ENCODE data around the gene TEKT4. TPM values are rescaled to one million over a fixed set of nuclear protein-coding genes. Genes with fewer than 3 reads are reported as not detected.
A peak's percentile ranks its signal among the peaks of the same experiment; 100 is the strongest.
"Not testable (repeated sequence)": the region's sequence is repeated elsewhere in the genome, so short reads cannot be mapped to it uniquely, and the experiment has no call there.

TEKT4 gene, protein sequence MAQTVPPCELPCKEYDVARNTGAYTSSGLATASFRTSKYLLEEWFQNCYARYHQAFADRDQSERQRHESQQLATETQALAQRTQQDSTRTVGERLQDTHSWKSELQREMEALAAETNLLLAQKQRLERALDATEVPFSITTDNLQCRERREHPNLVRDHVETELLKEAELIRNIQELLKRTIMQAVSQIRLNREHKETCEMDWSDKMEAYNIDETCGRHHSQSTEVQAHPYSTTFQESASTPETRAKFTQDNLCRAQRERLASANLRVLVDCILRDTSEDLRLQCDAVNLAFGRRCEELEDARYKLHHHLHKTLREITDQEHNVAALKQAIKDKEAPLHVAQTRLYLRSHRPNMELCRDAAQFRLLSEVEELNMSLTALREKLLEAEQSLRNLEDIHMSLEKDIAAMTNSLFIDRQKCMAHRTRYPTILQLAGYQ
- total RNA-seq = not detected

GRCh38 chr2:94871226-94872087 lies at the start of gene TEKT4:
TSS of gene TEKT4 (plus strand) at chr2:94871430. CDS start at chr2:94871580, 150 bp downstream.
- H3K4me3 ChIP-seq (ENCODE audit: low read depth, poor library complexity, severe bottlenecking) = no peak within 1 kb of the TSS
- no peak for DNase-seq (ENCODE audit: low spot score in 2 of 2)
- intact Hi-C loops (cut with DNase I; ENCODE audit: low total_unique reads) = no loop called here
- 57 to 74% methylated on average over 33 to 45 of the region's 59 CpGs for WGBS, 2 donors
- TF ChIP-seq, protein P1, sequence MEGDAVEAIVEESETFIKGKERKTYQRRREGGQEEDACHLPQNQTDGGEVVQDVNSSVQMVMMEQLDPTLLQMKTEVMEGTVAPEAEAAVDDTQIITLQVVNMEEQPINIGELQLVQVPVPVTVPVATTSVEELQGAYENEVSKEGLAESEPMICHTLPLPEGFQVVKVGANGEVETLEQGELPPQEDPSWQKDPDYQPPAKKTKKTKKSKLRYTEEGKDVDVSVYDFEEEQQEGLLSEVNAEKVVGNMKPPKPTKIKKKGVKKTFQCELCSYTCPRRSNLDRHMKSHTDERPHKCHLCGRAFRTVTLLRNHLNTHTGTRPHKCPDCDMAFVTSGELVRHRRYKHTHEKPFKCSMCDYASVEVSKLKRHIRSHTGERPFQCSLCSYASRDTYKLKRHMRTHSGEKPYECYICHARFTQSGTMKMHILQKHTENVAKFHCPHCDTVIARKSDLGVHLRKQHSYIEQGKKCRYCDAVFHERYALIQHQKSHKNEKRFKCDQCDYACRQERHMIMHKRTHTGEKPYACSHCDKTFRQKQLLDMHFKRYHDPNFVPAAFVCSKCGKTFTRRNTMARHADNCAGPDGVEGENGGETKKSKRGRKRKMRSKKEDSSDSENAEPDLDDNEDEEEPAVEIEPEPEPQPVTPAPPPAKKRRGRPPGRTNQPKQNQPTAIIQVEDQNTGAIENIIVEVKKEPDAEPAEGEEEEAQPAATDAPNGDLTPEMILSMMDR (IDR thresholded peaks at IDR 0.05) = no peak
- TF ChIP-seq POLR2A (IDR thresholded peaks at IDR 0.05) = no peak

- H3K4me3 ChIP-seq (ENCODE audit: low read depth, poor library complexity, severe bottlenecking); DNase-seq (ENCODE audit: low spot score in 2 of 2); intact Hi-C loops (cut with DNase I; ENCODE audit: low total_unique reads): not testable (repeated sequence)
- WGBS, 2 donors = 35 to 39% methylated on average over 2 of the region's 2 CpGs
Observed at GRCh38 chr2:94839224-94839623, 32.0 kb upstream of the TEKT4 start.

- intact Hi-C loops (cut with DNase I; ENCODE audit: low total_unique reads); DNase-seq (ENCODE audit: low spot score in 2 of 2); H3K4me3 ChIP-seq (ENCODE audit: low read depth, poor library complexity, severe bottlenecking): not testable (repeated sequence)
- WGBS, 2 donors = 2 to 4% methylated on average over 21 to 24 of the region's 35 CpGs
Observed at GRCh38 chr2:94856856-94857255, 14.4 kb upstream of the TEKT4 start.

DNA sequence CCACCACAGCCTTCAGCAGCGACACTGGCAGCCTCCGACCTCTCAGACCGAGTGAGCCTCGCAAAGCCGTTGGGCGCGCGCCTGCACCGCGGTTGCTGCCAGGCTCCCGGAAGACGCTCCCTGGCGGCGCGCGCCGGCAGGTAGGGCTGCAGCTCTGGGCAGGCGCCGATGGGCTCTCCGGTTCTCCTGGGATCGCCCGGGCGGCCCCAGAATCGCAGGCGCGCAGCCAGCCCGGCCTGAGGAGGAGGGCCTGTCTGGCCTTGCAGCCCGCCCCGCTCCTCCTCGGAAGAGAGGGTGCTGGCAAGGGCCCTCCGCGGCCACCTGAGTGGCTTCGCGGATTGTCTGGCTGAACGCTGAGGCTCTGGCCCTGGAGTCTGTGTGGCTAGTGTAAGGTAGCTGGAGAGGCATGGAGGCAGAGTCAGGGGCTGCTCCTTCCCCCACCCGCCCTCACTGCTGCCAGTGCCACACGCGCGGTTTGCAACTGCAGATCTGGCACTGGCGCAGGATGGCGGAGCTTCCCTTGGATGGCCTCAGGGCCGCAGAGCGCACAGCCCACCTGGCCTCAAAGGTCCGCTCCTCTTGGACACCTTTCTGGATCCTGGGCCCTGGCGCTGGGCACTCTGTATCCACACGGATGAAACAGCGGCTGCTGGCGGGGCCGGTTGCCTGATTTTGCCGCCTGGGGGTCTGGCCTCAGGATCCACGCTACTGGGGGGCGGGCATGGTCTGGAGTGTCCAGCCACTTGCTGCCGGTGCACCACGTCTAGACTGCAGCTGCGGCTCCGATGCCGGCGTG lies 13.7 kb upstream of the TEKT4 start:
- WGBS, 2 donors = 0 to 7% methylated on average over 12 to 16 of the region's 58 CpGs
- intact Hi-C loops (cut with DNase I; ENCODE audit: low total_unique reads); H3K4me3 ChIP-seq (ENCODE audit: low read depth, poor library complexity, severe bottlenecking): not testable (repeated sequence)
- DNase-seq (ENCODE audit: low spot score in 2 of 2) = peak in 1 of 2 donors; percentile 81

- WGBS, 2 donors = 46 to 54% methylated on average over 24 to 35 of the region's 38 CpGs
- intact Hi-C loops (cut with DNase I; ENCODE audit: low total_unique reads); H3K4me3 ChIP-seq (ENCODE audit: low read depth, poor library complexity, severe bottlenecking): not testable (repeated sequence)
Observed at GRCh38 chr2:94858163-94858888, 12.9 kb upstream of the TEKT4 start.

DNA sequence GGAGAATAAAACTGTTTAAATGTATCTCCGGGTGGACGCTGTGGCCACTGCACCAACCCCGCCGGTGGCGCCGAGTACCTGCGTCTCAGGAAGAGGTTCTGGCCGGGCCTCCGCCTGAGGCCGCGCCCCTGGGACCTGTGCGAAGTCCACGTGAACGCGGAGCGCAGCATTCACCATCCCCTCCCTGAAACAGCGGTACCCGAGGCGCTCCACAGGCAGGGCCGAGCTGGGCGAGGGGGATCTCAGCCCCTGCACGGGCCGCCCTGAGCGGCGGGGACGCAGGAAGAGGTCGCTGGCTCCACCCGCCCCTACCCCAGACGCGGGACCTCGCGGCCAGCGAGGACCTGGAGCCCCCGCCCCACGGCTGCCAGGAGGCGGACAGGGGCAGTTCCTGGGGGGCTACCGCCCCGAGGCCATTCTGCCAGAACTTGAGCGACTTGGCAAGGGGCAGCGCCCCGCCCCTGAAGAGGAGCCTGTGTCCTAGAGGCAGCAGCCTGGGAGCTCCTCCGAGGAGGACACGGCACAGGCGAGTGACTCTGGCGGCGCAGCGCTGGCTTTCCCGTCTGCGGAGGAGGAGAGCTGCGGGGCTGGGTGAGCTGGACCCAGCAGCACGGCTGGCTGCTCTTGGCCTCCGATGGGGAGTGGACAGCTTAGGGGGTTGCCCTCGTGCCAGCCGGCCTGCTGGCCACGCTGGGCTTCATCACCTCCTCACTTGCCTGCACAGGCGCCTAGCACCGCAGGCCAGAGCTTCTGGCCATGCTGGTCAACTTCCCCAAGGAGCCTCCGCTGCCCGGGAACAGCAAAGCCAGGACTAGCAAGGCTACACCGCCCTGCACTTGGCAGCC lies 9.7 kb upstream of the TEKT4 start:
- intact Hi-C loops (cut with DNase I; ENCODE audit: low total_unique reads) = no loop called here
- no peak overlapping the region for H3K4me3 ChIP-seq (ENCODE audit: low read depth, poor library complexity, severe bottlenecking)
- peak in 1 of 2 donors; percentile 74 for DNase-seq (ENCODE audit: low spot score in 2 of 2)
- TF ChIP-seq, protein P1 (IDR thresholded peaks at IDR 0.05) = no peak
- no peak for TF ChIP-seq POLR2A (IDR thresholded peaks at IDR 0.05)
- 4 to 14% methylated on average over 26 to 33 of the region's 60 CpGs for WGBS, 2 donors

More at GRCh38 chr2:94858163-94858888, 12.9 kb upstream of the TEKT4 start:
- DNase-seq (ENCODE audit: low spot score in 2 of 2) = peak in 1 of 2 donors; percentile 82

DNA sequence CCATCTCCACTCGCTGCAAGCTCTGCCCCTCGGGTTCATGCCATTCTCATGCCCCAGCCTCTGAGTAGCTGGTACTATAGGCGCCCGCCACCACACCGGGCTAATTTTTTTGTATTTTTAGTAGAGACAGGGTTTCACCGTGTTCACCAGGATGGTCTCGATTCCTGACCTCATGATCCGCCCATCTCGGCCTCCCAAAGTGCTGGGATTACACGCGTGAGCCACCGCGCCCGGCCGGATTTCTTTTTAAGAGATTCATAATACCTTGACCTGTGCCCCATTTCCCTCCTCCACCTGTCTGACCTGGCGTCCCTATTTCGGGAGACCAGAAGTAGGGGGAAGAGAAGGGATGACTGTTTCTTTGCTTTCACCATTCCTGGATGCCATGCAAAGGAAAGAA lies 8.3 kb upstream of the TEKT4 start:
- DNase-seq (ENCODE audit: low spot score in 2 of 2) = peak in 1 of 2 donors; percentile 75
- 84 to 87% methylated on average over 17 of the region's 17 CpGs for WGBS, 2 donors
- intact Hi-C loops (cut with DNase I; ENCODE audit: low total_unique reads); H3K4me3 ChIP-seq (ENCODE audit: low read depth, poor library complexity, severe bottlenecking): not testable (repeated sequence)

Data from lower leg skin (tissue), 4 donors.